Measurements from ENCODE around the gene ABHD12. TPM values are rescaled to one million over a fixed set of nuclear protein-coding genes. Genes with fewer than 3 reads are reported as not detected.

Gene ABHD12
- total RNA-seq, 1 experiment from 2014 or later, result 48.3 TPM

- Histone ChIP-seq H2AFZ (ENCODE audit: low read length) (no peak overlapping the region), H3K4me1 (ENCODE audit: insufficient read depth, low read length) (peaks cover 6% of the 10 kb centered on the region; the same call in 1 of the 2 replicates), H3K4me2 (ENCODE audit: low read length) (no peak overlapping the region), H3K27ac (ENCODE audit: low read length) (no peak overlapping the region), H3K9me3 (ENCODE audit: low read length) (no peaks in the 10 kb centered on the region), H3K4me3 (ENCODE audit: low read length) (no peak overlapping the region), H3K9me2 (replicated peaks; ENCODE audit: low read length) (no peaks in the 10 kb centered on the region), H3K9ac (ENCODE audit: low read length) (no peak overlapping the region), H4K20me1 (ENCODE audit: low read length) (no peaks in the 10 kb centered on the region; the same call in 1 of the 2 replicates), H3K27me3 (ENCODE audit: low read length) (no peaks in the 10 kb centered on the region), H3K79me2 (ENCODE audit: low read length) (peaks cover 87% of the 10 kb centered on the region), H3F3A (ENCODE audit: low read length, unreplicated experiment) (no peaks in the 10 kb centered on the region), H3K36me3 (ENCODE audit: low read depth, low read length) (peaks cover 5% of the 10 kb centered on the region; the same call in 1 of the 2 replicates)
- no peak for ATAC-seq
- no peak for DNase-seq
- TF ChIP-seq, protein P1, sequence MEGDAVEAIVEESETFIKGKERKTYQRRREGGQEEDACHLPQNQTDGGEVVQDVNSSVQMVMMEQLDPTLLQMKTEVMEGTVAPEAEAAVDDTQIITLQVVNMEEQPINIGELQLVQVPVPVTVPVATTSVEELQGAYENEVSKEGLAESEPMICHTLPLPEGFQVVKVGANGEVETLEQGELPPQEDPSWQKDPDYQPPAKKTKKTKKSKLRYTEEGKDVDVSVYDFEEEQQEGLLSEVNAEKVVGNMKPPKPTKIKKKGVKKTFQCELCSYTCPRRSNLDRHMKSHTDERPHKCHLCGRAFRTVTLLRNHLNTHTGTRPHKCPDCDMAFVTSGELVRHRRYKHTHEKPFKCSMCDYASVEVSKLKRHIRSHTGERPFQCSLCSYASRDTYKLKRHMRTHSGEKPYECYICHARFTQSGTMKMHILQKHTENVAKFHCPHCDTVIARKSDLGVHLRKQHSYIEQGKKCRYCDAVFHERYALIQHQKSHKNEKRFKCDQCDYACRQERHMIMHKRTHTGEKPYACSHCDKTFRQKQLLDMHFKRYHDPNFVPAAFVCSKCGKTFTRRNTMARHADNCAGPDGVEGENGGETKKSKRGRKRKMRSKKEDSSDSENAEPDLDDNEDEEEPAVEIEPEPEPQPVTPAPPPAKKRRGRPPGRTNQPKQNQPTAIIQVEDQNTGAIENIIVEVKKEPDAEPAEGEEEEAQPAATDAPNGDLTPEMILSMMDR (conservative IDR thresholded peaks at IDR 0.05; ENCODE audit: low read depth, low read length), result no peak
- TF ChIP-seq EZH2phosphoT487 (IDR thresholded peaks at IDR 0.05; ENCODE audit: borderline replicate concordance, low read length) (no peak), EZH2 (IDR thresholded peaks at IDR 0.05; ENCODE audit: low read length, unreplicated experiment) (no peak)
- BruUV-seq (replicated peaks), result no TSS peak
- ChIA-PET POLR2A (ENCODE audit: unreplicated experiment) (no interaction called here), CTCF (no interaction called here)
- intact Hi-C loops (cut with micrococcal nuclease), result no loop called here
These were observed 7.8 kb downstream of the ABHD12 start for GRCh38 chr20:25382704-25383370.

DNA sequence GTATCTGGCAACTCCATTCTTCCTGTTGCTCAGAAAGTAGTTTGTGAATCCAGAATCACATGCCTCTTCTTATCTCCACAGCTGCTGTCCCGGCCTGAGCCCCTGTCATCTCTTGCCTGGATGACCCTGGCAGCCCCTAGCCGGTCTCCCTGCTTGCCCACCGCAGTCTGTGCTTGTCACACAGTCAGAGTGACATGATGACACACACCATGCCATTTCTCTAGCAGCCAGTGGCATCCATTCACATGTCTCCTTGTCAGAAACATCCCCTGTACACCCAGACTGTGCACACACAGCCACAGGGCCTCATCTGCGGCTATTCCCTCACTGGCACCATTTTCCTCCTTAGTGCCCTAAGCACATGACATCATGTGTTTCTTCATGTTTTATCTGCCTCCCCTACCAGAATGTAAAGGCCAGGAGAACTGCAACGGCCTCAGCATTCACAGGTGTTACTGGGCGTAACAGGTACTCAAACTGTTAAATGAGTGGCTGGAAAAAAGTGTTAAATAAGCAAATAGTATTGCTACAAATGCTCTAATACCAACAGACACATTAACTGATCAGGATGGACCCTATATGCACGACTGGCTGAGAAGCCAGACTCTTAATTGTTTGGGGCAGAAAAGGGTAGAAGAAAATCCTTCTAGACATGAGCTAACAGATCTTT lies 9.6 kb downstream of the ABHD12 start:
- intact Hi-C loops (cut with micrococcal nuclease), result no loop called here
- no TSS peak for BruUV-seq (replicated peaks)
- H3K4me1 ChIP-seq (ENCODE audit: insufficient read depth, low read length), result peaks cover 6% of the 10 kb centered on the region; the same call in 1 of the 2 replicates
- DNase-seq (no peak), ATAC-seq (no peak)
- no peaks in the 10 kb centered on the region for H3F3A ChIP-seq (ENCODE audit: low read length, unreplicated experiment)
- no peak overlapping the region for H3K27ac ChIP-seq (ENCODE audit: low read length)
- ChIA-PET POLR2A (ENCODE audit: unreplicated experiment) (interaction anchor here (0.6 kb wide), 1 partner anchor 71 kb away, joined by 8 read pairs; no protein-coding TSS in a partner anchor), CTCF (no interaction called here)
- H3K36me3 ChIP-seq (ENCODE audit: low read depth, low read length), result peaks cover 5% of the 10 kb centered on the region; the same call in 1 of the 2 replicates
- no peak overlapping the region for H2AFZ ChIP-seq (ENCODE audit: low read length)
- H4K20me1 ChIP-seq (ENCODE audit: low read length), result no peaks in the 10 kb centered on the region; the same call in 1 of the 2 replicates
- H3K4me2 ChIP-seq (ENCODE audit: low read length), result no peak overlapping the region
- no peak overlapping the region for H3K9ac ChIP-seq (ENCODE audit: low read length)
- TF ChIP-seq, protein P1 (conservative IDR thresholded peaks at IDR 0.05; ENCODE audit: low read depth, low read length), result no peak
- TF ChIP-seq EZH2phosphoT487 (IDR thresholded peaks at IDR 0.05; ENCODE audit: borderline replicate concordance, low read length) (no peak), EZH2 (IDR thresholded peaks at IDR 0.05; ENCODE audit: low read length, unreplicated experiment) (no peak)
- H3K4me3 ChIP-seq (ENCODE audit: low read length), result no peak overlapping the region
- H3K79me2 ChIP-seq (ENCODE audit: low read length), result peaks cover 86% of the 10 kb centered on the region
- H3K27me3 ChIP-seq (ENCODE audit: low read length), result no peaks in the 10 kb centered on the region
- H3K9me2 ChIP-seq (replicated peaks; ENCODE audit: low read length), result no peaks in the 10 kb centered on the region
- no peaks in the 10 kb centered on the region for H3K9me3 ChIP-seq (ENCODE audit: low read length)

All from PC-3 (cell line).